Cardiac atrium fibroblast (primary cell): ENCODE results near the gene TMIGD3. TPM values are rescaled to one million over a fixed set of nuclear protein-coding genes. Genes with fewer than 3 reads are reported as not detected.

Experiments
- total RNA-seq: library from RNA; depleted of rRNA; stranded (reverse); fragments of >200 nt; gene quantifications from 2 replicates; pipeline ENCODE4 v1.2.3, GENCODE V29; 2015

Gene TMIGD3
- not detected in 2 replicates for total RNA-seq

GRCh38 chr1:111503585-111504060 is at the start of gene TMIGD3, which contains the start of gene ADORA3:
TMIGD3 (minus strand) TSS chr1:111503633; CDS start chr1:111503354, 279 bp downstream.
ADORA3 (minus strand) TSS chr1:111503633; CDS start chr1:111503354, 279 bp downstream.

GRCh38 chr1:111448918-111449702 is 54.3 kb downstream of the TMIGD3 start, which contains the start of the genes ATP5PB and WDR77:
ATP5PB (plus strand) TSS chr1:111449464; CDS start chr1:111449542, 78 bp downstream.
WDR77 (minus strand) TSS chr1:111449256; CDS start chr1:111449169, 87 bp downstream.

Other genes starting within 250 kb of the TMIGD3 start
- gene CHIA, start 212.8 kb downstream of the TMIGD3 start, total RNA-seq = not detected in 2 replicates
- 0.16 and 0.36 TPM in 2 replicates for gene OVGP1, start 75.9 kb downstream of the TMIGD3 start, total RNA-seq
- 35.3 and 41.9 TPM in 2 replicates for gene WDR77, start 54.4 kb downstream of the TMIGD3 start, total RNA-seq
- 162 and 169 TPM in 2 replicates for gene ATP5PB, start 54.2 kb downstream of the TMIGD3 start, total RNA-seq
- gene C1orf162, start 29.6 kb downstream of the TMIGD3 start, total RNA-seq = not detected in 2 replicates
- gene ADORA3, start within 50 bp of the TMIGD3 start, total RNA-seq = not detected in 2 replicates
- 26.1 and 28.9 TPM in 2 replicates for gene RAP1A, start 116.2 kb upstream of the TMIGD3 start, total RNA-seq
- gene INKA2, start 235.8 kb upstream of the TMIGD3 start, total RNA-seq = 28.8 and 32.1 TPM in 2 replicates